Measurements from ENCODE around the gene ZFP62.
"Not testable (repeated sequence)": the region's sequence is repeated elsewhere in the genome, so short reads cannot be mapped to it uniquely, and the experiment has no call there.

GRCh38 chr5:180885845-180886529 is 24.9 kb upstream of the ZFP62 start:
- not testable (repeated sequence) for TF ChIP-seq POLR2A (IDR thresholded peaks at IDR 0.05; ENCODE audit: low read depth, low read length); POLR2AphosphoS5 (IDR thresholded peaks at IDR 0.05; ENCODE audit: low read depth, low read length); SPI1 (IDR thresholded peaks at IDR 0.05; ENCODE audit: low read depth, low read length); PAX5 (IDR thresholded peaks at IDR 0.05; ENCODE audit: insufficient read depth, low read length, severe bottlenecking)

Data from GM12891 (cell line).